Activated T-cell treated with anti-CD3 and anti-CD28 coated beads, Interleukin-2, amount 50 U/mL, for 24 hours (primary cell): ENCODE results near the gene TANGO2.
A peak's percentile ranks its signal among the peaks of the same experiment; 100 is the strongest.

Experiments
- DNase-seq: peaks from one replicate; pipeline ENCODE4 v3.0.0-alpha.2; 2020
- H3K27ac Mint-ChIP-seq: 2 replicates; pipeline ENCODE4 v1.8.0; 2020; ENCODE audit warnings: mild to moderate bottlenecking, mixed read lengths
- H3K27me3 Mint-ChIP-seq: 2 replicates; pipeline ENCODE4 v1.8.0; 2020; ENCODE audit warnings: mixed read lengths
- H3K36me3 Mint-ChIP-seq: 2 replicates; pipeline ENCODE4 v1.8.0; 2020; ENCODE audit warnings: low read depth, mixed read lengths
- H3K4me1 Mint-ChIP-seq: 2 replicates; pipeline ENCODE4 v1.8.0; 2020; ENCODE audit warnings: low read depth, mixed read lengths
- H3K4me3 Mint-ChIP-seq: 2 replicates; pipeline ENCODE4 v1.8.0; 2020; ENCODE audit warnings: mild to moderate bottlenecking, moderate library complexity, mixed read lengths
- H3K9me3 Mint-ChIP-seq: 2 replicates; pipeline ENCODE4 v1.8.0; 2020; ENCODE audit warnings: mixed read lengths

The TANGO2 gene

DNA sequence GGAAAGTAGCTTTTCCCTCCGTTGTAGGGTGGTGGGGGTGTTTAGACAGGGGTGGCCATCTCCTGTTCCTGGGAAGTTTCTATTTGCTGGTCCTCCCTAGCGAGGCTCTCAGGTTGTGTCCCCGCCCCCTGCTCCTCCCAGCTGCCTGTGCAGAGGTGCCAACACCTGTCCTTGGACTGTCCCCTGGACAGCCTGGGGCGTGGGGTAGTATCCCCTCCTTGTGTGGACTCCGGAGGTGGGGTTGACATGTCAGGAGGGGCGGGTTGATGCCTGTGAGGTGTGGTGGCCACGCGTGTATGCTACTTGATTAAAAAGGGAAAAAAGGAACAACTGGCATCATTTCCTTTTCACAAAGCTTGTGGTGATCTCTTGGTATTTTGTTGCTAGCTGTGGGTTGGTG, 80.7 kb downstream of the TANGO2 start:
- Mint-ChIP-seq H3K9me3 (peaks cover 3% of the 10 kb centered on the region), H3K4me3 (no peak overlapping the region), H3K27ac (peak overlapping the region; percentile 94), H3K36me3 (peaks cover 94% of the 10 kb centered on the region), H3K27me3 (no peaks in the 10 kb centered on the region), H3K4me1 (peaks cover 55% of the 10 kb centered on the region)
- no peak for DNase-seq

DNA sequence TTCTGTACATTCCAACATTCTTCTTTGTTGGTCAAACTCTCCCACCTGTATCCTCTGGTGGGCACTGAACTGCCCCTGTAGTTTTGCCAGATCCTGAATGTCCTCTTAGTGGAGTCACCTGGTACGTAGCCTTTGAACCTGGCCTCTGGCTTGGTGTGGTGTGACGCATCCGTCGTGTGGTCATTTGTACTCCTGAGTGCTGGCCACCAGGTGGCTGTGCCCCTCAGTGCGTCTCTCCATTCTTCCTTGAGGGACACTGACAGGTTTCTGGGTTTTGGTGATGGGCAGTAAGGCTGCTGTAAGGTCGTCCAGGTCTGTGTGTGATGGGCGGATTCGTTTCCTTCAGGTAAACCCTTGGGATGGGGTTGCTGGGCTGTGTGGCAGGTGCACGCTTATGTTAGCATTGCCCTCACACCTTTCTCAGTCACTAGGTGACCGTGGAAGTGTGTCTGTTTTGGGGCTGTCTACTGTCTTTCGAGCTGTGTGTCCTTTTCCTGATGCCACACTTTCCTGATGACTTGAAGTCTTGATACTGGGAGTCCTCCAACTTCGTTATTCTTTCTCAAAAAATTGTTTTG, 81.4 kb downstream of the TANGO2 start:
- no peak overlapping the region for H3K4me3 Mint-ChIP-seq
- peaks cover 94% of the 10 kb centered on the region for H3K36me3 Mint-ChIP-seq

GRCh38 chr22:20105456-20106204, 84.7 kb downstream of the TANGO2 start:
- peak overlapping the region; percentile 76 for H3K27ac Mint-ChIP-seq
- H3K9me3 Mint-ChIP-seq: no peaks in the 10 kb centered on the region
- H3K27me3 Mint-ChIP-seq: no peaks in the 10 kb centered on the region
- no peak overlapping the region for H3K4me3 Mint-ChIP-seq
- no peak for DNase-seq
- peaks cover 93% of the 10 kb centered on the region for H3K36me3 Mint-ChIP-seq
- peaks cover 22% of the 10 kb centered on the region for H3K4me1 Mint-ChIP-seq

More for the DNA sequence above, 81.4 kb downstream of the TANGO2 start:
- peaks cover 51% of the 10 kb centered on the region for H3K4me1 Mint-ChIP-seq
- no peaks in the 10 kb centered on the region for H3K27me3 Mint-ChIP-seq
- DNase-seq: no peak
- H3K9me3 Mint-ChIP-seq: no peaks in the 10 kb centered on the region
- peak overlapping the region; percentile 38 for H3K27ac Mint-ChIP-seq

DNA sequence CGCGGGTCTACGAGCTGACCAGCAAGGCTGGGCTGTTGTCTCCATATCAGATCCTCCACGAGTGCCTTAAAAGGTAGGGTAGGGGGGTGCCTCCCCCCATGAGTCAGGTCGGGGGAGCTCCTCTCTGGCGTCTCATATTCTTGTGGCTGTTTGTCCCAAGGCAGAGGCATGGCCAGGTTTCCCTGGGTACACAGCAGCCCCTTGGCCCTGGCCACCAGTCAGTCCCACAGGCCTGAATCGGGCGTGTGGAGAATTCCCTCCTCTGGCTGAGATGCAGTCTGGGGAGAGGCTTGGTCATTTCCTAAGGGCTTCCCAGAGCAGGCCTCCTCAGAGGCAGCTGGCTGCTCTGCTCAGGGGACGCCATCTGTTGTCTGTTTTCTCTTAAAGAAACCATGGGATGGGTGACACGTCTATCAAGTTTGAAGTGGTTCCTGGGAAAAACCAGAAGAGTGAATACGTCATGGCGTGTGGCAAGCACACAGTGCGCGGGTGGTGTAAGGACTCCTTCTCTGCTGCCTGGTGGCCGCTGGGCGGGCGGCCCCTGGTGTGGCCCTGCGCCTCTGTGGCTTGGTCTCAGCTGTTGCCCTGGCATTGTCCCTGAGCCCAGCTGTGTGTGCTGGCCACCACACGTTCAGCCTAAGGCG, 85.4 kb downstream of the TANGO2 start:
- no peaks in the 10 kb centered on the region for H3K9me3 Mint-ChIP-seq
- no peaks in the 10 kb centered on the region for H3K27me3 Mint-ChIP-seq
- no peak for DNase-seq
- H3K4me3 Mint-ChIP-seq: no peak overlapping the region
- peaks cover 93% of the 10 kb centered on the region for H3K36me3 Mint-ChIP-seq
- H3K4me1 Mint-ChIP-seq: peaks cover 21% of the 10 kb centered on the region
- peak overlapping the region; percentile 76 for H3K27ac Mint-ChIP-seq

DNA sequence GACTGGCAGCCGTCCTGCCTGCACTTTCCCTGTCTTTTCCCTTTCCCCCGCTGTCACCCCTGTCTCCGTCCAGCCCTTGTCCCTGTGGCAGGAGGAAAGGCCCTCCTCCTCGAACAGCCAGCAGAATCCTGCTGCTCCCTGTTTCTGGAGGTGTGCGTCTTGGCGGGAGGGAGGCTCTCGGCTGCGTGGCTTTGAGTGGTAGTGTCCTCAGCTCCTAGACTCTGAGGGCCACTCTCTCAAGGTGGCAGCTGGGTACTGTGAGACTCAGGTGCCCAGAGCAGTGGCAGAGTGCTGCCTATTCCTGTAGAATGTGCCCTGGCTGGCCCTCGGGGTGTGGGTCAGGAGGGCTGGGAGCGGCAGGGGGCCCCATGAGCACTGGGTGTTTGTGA, 85.9 kb downstream of the TANGO2 start:
- no peaks in the 10 kb centered on the region for H3K27me3 Mint-ChIP-seq
- no peak overlapping the region for H3K4me3 Mint-ChIP-seq
- peaks cover 20% of the 10 kb centered on the region for H3K4me1 Mint-ChIP-seq
- peaks cover 93% of the 10 kb centered on the region for H3K36me3 Mint-ChIP-seq
- DNase-seq: no peak
- H3K9me3 Mint-ChIP-seq: no peaks in the 10 kb centered on the region
- H3K27ac Mint-ChIP-seq: peak overlapping the region; percentile 76

DNA sequence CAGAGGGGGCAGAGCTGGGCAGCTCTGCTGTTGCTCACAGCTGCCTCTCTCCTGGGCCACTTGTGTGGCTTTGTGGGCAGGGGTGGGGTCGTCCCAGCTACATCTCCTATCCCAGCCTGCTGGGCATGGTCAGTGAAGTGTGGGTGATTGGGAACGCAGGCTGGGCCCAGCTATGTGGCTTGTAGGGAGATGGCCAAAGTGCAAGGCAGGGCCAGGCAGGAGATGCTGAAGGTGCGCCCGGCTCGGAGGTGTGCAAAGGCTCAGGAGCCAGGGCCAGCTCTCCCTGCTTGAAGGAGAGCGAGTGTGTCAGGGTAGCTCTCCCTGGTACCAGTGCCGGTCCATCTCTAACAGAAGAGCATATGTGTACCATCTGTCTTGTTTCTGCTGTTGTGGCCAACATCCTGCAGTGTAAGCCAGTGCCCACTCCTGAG, 86.6 kb downstream of the TANGO2 start:
- H3K36me3 Mint-ChIP-seq: peaks cover 93% of the 10 kb centered on the region
- no peak for DNase-seq
- no peaks in the 10 kb centered on the region for H3K27me3 Mint-ChIP-seq
- peaks cover 21% of the 10 kb centered on the region for H3K4me1 Mint-ChIP-seq
- H3K4me3 Mint-ChIP-seq: no peak overlapping the region
- H3K27ac Mint-ChIP-seq: peak overlapping the region; percentile 12
- H3K9me3 Mint-ChIP-seq: no peaks in the 10 kb centered on the region

- no peak overlapping the region for H3K4me3 Mint-ChIP-seq
- H3K4me1 Mint-ChIP-seq: peaks cover 26% of the 10 kb centered on the region
- peaks cover 93% of the 10 kb centered on the region for H3K36me3 Mint-ChIP-seq
- H3K27me3 Mint-ChIP-seq: no peaks in the 10 kb centered on the region
- H3K9me3 Mint-ChIP-seq: no peaks in the 10 kb centered on the region
- no peak for DNase-seq
- H3K27ac Mint-ChIP-seq: peak overlapping the region; percentile 81
These were observed 87.2 kb downstream of the TANGO2 start for GRCh38 chr22:20107951-20108756.

- Mint-ChIP-seq H3K9me3 (no peaks in the 10 kb centered on the region), H3K4me3 (no peak overlapping the region), H3K27ac (peak overlapping the region; percentile 81), H3K4me1 (peaks cover 24% of the 10 kb centered on the region), H3K36me3 (peaks cover 93% of the 10 kb centered on the region), H3K27me3 (no peaks in the 10 kb centered on the region)
- no peak for DNase-seq
These were observed 87.9 kb downstream of the TANGO2 start for GRCh38 chr22:20108757-20109230.

GRCh38 chr22:20109411-20110358, 88.8 kb downstream of the TANGO2 start:
- H3K4me3 Mint-ChIP-seq: no peak overlapping the region
- H3K36me3 Mint-ChIP-seq: peaks cover 96% of the 10 kb centered on the region
- peak overlapping the region; percentile 96 for H3K27ac Mint-ChIP-seq
- H3K4me1 Mint-ChIP-seq: peaks cover 33% of the 10 kb centered on the region
- no peak for DNase-seq
- H3K27me3 Mint-ChIP-seq: no peaks in the 10 kb centered on the region
- H3K9me3 Mint-ChIP-seq: no peaks in the 10 kb centered on the region

DNA sequence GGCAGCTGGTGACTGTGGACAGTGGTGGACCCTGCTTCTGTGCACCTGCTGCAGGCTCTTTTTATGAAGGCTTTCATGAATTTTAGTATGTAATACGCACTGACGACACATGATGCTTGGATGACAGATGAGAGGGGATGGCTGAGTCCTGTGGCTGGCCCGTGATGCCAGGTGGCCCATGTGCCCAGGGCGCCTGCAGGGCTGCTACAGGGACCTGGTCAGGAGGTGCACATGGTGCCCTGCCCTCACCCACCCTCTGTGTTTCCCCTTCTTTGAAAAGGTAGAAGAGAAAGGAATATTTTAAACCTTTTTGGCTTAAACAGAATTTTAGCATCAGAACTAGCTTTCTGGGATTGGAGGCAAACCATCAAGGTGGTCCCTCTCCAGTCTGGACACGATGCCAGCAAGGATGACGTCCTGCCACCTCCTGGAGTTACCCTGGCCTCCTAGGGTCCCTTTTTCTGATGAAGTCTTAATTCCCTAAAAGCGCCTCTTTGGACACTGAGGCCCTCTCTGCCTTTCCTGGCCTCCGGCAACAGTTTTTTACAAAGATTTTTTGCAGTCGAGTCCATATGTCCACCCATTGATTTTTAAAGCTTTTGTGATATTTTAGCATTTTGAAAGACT, 89.6 kb downstream of the TANGO2 start:
- Mint-ChIP-seq H3K4me3 (no peak overlapping the region), H3K36me3 (peaks cover 97% of the 10 kb centered on the region), H3K27me3 (no peaks in the 10 kb centered on the region), H3K4me1 (peaks cover 39% of the 10 kb centered on the region), H3K9me3 (no peaks in the 10 kb centered on the region), H3K27ac (peak overlapping the region; percentile 96)
- no peak for DNase-seq

- H3K4me1 Mint-ChIP-seq: peaks cover 45% of the 10 kb centered on the region
- peaks cover 97% of the 10 kb centered on the region for H3K36me3 Mint-ChIP-seq
- H3K27me3 Mint-ChIP-seq: no peaks in the 10 kb centered on the region
- no peak for DNase-seq
- peak overlapping the region; percentile 96 for H3K27ac Mint-ChIP-seq
- no peak overlapping the region for H3K4me3 Mint-ChIP-seq
- no peaks in the 10 kb centered on the region for H3K9me3 Mint-ChIP-seq
These were observed 90.3 kb downstream of the TANGO2 start for GRCh38 chr22:20111045-20111688.

DNA sequence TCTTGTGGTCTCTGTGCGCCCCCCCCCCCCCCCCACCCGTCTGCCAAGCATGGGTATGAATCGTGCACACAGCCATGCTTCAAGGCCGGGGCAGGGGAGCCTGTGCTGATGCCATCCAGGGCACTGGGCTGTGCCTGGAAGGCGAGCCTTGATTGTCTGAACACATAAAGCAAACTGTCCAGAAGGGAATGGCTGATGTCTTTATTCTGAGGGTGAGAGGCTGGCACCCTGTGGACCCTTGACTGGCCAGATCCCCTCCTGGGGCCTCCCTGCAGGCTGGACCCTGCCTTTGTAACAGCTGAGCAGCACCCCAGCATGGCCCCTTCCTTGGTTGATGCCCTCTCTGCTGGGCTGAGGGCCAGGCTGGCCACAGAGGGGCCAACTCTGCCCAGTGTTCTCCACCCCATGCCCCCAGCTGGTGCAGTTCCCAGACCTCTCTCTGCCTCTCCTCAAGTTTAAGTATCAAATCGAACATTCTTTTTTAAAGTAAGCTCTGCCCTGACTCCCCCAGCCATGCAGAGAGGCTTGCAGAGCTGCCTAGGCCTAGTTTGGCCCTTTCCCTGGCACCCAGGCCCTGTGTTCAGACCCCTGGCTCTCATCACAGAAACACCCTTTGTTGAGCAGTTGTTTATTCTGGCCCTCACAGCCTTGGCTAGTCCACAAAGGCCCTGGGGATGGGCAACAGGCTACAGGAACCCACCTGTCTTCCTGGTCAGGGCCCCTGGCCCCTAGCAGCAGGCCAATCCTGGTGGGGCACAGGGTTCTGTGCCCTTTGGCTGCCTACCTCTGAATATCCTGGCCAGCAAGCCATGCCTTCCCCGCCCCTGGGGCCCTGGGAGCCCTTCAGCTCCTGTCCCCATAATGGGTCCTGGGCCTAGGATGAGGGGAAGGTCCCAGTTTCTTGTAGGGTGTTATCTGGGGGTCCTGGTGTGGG, 91.0 kb downstream of the TANGO2 start:
- DNase-seq: no peak
- Mint-ChIP-seq H3K9me3 (no peaks in the 10 kb centered on the region), H3K36me3 (peaks cover 97% of the 10 kb centered on the region), H3K27ac (peak overlapping the region; percentile 96), H3K4me1 (peaks cover 47% of the 10 kb centered on the region), H3K27me3 (no peaks in the 10 kb centered on the region), H3K4me3 (peak overlapping the region; percentile 1)
